Fibroblast of skin of right biceps (primary cell): ENCODE results near the gene COL5A1.

Experiments
- DNase-seq: peaks from one replicate; pipeline ENCODE4 v3.0.0-alpha.2; 2013

The COL5A1 gene

DNA sequence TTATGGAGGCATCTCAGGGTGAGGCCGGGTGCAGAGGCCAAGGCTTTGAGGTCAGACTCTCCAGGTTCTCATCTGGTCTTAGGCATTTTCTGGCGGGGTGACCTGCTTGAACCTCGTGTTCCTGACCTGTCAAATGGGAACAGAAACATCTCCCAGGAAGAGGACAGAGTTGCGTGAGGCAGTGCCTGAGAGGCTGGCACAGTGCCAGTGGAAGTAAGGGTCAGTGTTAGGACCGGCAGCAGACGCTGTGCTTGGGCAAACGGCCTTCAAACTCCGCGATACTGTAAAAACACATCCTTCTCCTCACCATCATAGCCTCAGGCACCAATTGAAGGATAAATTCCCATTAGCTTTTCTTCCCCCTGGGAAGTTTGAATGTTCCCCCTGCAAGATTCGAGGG is 183.4 kb downstream of the COL5A1 start:
- DNase-seq, result no peak

DNA sequence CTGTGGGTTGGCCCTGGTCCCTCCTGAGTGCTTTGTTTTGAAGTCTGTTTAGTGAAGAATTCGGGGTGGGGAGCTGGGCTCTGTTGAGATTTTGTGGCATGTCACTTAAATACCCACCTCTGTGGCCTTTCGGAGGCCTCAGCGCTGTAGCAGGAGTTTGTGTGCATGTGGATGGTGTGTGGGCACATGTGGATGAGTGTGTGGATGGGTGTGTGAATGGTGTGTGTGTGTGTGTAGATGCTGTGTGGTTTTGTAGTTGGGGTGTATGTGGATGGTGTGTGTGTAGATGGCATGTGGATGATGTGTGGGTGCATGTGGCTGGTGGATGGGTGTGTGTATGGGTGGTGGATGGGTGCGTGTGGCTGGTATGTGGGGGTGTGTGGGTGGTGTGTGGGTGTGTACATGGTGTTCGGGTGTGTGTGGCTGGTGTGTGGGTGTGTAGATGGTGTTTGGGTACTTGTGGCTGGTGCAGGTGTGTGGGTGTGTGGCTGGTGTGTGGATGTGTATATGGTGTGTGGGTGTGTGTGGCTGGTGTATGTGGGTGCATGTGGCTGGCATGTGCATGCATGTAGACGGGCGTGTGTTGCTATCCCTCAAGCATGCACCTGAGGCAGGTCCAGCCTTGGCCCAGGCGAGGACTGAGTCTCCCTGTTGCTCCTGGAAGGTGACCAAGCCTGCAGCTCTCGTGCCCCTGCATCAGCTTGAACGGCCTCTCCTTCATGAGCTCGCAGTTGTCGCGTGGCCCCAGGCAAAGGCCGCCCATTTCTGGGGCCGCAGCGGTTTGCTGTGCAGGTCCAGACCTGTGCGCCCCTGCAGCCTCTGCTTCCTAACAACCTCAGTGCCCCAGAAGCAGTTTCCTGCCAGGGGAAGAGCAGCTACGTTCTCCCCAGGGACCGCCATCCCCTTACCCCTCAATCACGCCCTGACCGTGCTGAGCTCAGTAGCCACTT is 185.0 kb downstream of the COL5A1 start:
- DNase-seq, result no peak

DNA sequence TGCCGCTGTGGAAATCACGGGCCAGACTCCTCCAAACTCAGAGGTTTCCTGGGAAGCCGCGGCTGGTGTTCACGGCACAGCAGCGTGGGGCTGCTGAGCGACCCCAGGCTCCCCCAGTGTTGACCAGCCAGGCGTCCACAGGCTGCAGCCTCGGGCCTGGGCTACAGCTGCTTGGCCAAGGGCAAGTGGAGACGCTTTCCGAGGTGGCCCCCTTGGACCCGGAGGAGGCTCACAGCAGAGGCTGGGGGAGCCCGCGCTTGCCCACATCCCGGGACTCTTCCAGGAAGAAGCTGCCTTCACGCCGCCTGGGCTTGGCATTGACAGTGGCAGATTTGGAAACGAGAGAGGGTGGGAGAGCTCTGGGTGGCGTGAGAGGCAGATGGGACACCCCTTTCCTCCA is 186.0 kb downstream of the COL5A1 start:
- no peak for DNase-seq

DNA sequence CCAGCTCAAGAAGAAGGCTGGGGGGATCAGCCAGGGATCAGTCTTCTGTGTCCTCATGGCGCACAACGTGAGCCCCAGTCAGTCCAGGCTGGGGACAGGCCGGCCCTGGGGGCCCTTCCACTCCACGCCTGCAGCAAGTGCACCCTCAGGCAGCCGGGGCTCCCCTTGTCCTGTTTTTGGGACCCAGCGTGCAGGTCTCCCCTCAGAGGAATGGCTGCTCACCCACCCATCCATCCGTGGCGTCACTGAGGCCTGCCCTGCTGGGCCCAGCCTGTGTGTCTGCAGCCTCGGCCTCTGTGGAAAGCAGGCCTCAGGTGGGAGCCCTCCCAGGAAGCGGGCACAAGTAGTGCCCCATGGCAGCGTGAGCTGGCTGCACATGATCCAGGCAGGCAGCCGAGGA is 186.4 kb downstream of the COL5A1 start:
- DNase-seq, result no peak

DNA sequence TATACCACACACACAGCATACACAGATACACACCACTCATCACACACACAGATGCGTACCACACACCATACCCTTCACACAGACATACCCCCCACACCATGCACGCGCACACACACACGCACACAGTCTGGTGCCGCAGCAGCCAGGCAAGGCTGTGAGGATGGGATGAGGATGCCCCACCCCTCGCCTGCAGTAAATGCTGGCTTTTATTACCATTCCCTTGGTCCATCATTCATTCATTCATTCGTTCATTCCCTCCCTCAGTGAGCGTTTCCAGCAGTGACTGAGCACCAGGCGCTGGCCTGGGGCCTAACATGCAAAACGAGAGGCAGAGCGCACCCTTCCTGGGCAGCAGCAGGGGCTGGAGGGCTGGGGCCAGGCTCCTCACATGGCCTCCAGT is 187.3 kb downstream of the COL5A1 start:
- DNase-seq, result no peak

DNA sequence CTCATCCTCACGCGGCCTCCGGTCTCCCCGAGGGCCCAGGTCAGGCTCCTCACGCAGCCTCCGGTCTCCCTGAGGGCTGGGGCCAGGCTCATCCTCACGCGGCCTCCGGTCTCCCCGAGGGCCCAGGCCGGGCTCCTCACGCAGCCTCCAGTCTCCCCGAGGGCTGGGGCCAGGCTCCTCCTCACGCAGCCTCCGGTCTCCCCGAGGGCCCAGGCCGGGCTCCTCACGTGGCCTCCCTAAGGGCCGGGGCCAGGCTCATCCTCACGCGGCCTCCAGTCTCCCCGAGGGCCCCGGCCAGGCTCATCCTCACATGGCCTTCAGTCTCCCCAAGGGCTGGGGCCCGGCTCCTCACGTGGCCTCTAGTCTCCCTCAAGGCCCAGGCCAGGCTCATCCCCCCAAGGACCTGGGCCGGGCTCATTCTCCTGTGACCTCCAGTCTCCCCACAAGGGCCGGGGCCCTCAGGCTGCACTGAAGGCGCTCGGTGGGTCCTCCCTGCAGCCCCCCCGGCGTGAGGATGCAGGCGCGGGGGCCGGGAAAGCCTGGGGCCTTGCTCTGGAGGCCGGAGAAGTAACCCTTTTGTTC is 187.8 kb downstream of the COL5A1 start:
- no peak for DNase-seq

DNA sequence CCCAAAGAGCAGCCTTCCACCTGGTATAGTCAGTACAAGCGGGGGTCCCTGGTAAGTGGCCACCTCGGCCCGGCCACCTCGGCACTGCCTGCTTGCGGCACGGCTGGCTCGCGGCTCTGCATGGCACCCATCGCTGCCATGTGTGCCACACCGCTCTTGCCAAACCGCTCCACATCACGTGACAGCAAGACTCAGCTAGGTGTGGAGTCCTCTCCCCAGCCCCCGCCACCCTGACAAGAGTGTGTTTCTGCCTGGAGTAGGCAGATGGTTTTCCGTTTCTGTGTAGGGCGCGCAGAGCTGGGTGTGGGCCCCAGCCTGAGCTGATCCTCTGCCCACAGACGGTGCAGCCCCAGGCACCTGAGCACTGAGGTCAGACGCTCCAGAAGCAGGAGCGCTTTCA is 188.5 kb downstream of the COL5A1 start:
- DNase-seq, result no peak

DNA sequence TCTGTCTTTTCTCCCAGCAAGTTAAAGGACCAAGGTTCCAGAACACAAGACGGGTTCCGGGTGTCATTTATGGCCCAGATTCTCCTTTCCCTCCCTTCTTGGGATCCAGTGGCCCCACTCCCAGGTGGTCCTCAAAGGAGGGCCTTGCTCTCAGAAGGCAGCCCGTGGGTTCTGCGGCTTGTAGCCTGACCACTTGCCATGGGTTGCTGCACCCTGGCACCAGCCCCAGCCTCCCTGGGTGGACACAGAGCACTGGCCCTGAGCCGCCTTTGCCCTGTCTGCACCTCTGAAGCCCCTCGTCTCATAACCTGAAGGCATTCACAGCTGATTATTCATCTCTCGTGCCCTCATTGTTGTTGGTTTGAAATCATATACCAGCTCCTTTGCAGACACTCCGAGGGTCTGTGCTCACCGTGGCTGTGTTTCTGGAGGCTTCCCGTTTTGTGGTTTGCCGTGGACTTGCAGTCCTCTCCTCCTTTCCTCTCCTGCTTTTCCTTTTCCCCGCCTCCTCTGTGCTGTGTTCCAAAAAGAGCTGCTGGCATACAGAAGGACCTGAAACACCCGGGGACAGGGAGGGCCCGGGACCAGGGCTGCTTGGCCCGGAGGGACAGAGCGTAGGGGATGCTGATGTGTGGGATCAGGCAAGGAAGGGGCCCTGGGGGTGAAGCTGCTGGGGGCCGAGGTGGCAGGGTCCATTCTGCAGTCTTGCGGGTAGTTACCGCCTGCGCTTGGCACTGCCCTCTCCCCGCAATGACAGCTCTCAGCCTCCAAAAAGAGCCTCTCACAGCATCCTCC is 189.5 kb downstream of the COL5A1 start:
- DNase-seq, result no peak

DNA sequence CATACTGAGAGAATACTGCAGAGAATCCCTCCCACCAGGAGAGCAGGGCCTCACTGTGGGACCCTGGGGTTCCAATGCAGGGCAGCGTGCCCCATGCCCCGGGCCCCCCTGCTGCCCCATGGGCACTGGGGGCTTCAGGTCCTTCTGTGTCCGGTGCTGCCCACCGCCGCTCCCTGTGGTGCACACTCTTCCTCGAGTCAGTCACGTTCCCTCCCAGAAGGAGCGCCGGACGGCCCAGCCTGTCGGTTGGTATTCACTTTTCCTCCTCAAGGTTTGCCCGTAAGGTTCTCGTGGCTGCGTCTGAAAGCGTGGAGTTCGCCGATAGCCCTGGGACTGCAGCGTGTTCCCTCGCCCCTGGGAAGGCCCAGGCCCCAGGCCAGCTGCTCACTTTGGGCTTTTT is 190.9 kb downstream of the COL5A1 start:
- DNase-seq, result no peak

DNA sequence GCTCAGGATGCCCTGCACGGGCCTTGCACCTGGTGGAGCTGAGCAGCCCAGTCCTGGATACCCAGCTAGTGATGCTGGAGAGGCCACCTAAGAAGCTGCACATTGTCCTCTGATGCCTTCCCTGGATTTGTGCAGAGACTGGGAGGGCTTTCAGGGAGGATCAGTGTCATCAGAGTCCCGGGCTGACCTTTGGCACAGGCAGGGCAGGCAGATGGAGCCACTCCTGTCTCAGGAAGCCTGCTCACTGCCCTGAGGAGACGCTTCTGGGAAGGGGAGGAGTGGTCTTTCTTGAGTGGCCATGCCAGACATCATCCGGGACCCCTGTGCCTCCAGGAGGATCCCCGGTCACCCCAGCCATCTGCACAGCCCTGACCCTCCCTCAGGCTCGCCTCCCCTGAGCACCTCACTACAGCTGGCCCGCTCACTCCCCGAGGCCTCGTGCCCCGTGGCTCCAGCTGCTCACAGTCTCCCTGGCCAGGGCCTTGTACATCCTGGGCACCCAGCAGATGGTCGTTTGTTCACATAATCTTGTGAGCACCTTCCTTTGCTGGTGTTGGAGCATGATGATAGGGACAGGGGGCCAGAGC is 191.8 kb downstream of the COL5A1 start:
- DNase-seq, result no peak

DNA sequence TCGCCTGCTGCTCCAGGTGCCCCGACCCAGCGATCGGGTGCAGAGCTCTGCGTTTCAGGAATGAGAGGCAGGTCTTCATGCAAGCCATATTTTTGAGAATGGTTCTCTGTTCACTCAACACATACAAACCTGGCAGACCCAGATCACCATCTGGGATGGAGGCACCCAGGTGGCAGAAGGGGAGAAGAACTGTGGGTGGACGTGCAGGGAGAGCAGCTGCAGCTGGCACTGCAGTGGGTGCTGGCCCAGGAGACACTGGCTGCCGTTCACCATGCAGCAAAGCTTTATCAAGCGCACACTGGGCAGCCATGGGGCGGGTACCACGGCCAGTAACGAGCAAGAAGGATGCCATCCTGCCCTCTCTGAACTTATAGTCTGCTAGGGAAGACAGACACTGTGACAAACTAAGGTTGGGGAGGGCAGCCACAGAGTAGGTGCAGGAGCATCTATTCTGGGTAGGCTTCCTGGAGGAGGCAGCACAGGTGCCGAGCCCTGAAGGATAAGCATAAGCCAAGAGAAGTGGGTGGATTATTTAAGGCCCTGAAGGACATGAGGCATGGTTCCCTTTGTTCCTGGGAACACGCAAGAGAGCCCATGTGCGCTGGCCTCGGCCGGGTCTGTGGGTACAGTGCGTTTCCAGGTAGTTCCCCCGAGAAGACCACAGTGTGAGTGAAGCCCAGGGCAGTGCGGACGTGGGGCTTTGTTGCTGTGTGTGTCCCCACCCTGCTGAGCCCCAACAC is 192.8 kb downstream of the COL5A1 start:
- DNase-seq, result no peak

DNA sequence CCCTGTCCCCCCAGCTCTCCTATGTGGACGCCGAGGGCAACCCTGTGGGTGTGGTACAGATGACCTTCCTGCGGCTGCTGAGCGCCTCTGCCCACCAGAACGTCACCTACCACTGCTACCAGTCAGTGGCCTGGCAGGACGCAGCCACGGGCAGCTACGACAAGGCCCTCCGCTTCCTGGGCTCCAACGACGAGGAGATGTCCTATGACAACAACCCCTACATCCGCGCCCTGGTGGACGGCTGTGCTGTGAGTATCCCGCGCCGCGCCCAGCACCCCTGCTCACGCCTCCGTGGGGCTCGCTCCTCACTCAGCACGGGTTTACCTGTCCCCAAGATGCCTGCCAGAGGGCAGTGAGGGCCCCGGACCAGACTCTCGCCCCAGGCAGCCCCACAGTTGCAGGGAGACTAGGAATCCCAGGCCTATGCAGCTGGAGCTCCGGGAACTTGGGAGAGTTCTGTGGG is 193.4 kb downstream of the COL5A1 start:
- DNase-seq, result no peak

DNA sequence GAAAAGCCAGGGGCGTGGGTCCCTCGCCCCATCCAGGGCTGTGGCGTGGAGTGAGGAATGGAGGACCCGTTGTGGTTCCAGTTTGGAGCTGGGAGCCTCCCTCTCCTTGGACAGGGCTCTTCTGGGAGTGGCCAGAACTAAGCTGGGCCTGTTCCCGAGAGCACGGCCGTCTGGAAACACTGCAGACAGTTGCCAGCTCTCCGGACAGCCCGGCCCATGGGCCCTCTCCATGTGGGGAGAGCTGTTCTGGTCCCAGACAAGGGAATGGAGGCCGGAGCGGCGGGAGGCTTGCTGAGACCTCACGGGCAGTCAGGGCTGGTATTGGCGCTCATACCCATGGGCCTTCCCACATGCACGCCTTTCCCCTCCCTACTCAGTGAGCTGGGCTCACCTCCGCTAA is 193.8 kb downstream of the COL5A1 start:
- no peak for DNase-seq

DNA sequence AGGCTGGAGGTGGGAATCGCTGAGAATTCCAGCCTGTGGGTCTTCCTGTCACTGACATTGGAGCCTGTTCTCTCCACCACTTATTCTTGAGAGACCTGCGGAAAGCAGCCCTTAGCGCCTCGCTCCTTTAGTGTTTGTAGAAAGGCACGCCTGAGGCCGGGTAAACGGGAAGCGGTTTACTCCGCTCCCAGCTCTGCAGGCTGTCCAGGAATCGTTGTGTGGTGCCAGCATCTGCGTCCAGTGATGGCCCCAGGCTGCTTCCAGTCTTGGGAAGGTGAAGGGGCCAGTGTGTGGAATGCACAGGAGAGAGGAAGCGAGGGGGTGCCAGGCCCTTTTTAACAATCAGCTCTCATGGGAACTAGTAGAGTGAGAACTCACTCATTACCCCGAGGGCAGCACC is 194.4 kb downstream of the COL5A1 start:
- DNase-seq, result no peak

DNA sequence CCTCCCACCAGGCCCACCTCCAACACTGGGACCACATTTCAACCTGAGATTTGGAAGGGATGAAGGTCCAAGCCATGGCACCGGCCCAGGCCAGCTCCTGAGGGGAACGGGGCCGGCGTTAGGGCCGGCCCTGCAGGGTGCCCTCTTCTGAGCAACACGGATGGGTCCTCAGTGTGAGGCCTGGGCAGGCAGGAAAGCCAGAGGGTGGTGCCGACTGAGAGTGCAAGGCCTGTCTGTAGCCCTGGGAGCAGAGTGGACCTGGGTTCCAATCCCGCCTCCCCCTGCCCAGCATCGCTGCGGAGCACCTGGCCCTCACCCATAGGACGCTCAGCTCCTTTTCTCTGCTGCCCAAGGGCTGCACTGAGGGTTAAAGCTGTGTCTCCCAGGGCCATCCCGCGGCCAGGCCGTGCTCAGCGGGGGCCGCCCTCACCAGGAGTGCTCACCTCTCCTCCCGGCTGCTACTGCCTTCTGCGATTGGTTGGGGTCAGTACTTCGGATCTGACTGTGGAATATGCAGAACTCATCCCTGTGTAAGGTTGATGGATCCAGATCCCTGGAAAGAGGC is 194.9 kb downstream of the COL5A1 start:
- no peak for DNase-seq

DNA sequence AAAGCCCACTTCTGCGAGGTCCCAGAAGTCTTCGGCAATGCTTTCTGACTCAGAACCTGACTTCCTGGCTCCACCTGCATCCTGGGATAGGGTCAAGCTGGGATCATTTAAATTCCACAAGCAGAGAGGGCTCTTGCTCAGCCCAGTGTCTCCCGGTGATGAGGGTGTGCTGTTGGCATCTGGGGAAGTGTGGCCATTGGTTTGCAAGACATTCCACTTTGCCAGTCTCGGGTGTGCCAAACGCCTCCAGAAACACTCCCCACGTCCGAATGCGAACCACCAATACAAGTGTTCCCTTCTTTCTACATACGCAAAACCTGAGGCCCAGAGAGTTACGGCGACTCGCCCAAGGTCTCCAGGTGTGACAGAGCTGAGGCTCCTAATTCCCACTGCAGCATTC is 195.9 kb downstream of the COL5A1 start:
- no peak for DNase-seq

DNA sequence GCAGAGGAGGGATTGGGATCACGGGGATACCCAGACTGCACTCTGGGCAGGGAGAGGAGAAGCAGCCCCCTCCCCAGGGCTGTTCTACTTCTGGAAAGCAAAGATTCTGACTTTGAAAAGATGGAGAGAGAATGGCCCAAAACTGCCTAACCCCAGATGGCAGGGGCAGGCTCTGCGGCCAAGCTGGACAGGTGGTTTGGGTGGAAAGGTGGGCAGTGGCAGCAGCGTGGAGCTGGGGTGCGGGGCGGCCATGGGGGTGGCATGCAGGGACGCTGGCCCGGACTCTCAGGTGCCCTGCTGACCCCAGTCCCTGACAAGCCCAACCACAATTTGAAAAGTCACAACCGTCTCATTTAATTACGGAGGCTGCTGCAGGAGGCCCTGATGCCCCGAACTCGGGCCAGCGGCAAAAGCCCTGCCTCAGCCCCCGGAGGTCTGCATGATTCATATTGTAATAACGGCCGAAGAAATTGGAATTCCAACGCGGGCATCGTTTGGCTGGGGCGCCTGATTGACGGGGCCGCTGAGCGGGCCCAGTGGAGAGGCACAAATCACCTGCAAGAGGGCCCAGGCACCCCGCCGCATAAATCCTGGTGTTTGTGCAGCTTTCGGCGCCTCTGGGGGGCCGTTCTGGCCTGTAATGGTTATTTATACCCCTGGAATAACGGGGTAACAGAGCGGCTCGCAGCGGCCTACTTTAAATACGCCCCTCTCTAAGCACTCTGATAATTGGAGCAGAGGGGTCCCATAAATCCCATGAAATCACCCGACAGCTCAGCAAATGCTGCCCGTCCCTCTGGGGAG is 197.2 kb downstream of the COL5A1 start:
- DNase-seq, result no peak

DNA sequence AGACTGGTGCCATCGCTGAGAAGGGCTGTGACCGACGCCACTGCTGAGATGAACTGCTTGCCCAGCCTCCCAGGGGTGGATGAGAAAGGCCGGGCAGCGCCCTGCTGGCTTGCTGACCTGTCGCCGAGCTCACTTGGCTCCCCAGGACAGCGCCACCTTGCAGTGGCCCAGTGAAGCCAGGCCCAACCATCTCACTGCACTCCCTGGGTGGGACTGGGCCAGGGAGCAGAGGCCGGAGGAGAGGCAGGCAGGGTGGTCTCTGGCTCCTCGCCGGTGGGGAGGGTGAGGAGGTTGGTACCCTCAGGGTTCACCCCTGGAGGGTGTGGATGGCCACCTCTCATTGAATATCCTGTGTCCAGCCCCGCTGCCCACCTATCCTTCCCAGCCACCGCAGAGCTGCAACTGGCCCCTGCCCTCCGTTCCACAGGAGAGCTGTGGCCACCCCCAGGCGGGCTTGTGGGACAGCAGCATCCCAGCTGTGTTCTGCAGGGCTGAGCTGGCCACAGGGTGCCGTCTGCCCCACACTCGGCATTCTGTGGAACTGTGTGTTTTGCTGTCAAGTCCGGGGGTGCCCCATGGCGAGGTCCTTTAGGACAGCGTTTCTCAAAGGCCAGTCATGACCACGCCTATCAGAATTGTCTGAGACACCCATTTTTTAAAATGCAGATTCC is 198.0 kb downstream of the COL5A1 start:
- DNase-seq, result no peak

DNA sequence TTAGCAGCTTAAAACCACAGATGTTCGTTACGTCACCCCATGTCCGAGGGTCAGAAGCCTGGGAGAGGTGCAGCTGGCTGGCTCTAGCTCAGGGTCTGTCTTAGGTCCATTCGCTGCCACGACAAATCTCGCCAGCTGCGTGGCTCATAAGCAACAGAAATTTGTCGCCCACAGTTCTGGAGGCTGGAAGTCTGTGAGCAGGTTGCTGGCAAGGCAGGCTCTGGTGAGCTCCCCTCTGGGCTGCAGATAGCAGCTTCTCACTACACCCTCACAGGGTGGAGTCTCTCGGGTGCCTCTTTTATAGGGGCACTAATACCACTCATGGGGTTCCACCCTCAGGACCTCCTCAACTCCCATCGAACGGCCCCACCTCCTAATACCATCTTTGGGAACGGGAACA is 198.9 kb downstream of the COL5A1 start:
- DNase-seq, result no peak

DNA sequence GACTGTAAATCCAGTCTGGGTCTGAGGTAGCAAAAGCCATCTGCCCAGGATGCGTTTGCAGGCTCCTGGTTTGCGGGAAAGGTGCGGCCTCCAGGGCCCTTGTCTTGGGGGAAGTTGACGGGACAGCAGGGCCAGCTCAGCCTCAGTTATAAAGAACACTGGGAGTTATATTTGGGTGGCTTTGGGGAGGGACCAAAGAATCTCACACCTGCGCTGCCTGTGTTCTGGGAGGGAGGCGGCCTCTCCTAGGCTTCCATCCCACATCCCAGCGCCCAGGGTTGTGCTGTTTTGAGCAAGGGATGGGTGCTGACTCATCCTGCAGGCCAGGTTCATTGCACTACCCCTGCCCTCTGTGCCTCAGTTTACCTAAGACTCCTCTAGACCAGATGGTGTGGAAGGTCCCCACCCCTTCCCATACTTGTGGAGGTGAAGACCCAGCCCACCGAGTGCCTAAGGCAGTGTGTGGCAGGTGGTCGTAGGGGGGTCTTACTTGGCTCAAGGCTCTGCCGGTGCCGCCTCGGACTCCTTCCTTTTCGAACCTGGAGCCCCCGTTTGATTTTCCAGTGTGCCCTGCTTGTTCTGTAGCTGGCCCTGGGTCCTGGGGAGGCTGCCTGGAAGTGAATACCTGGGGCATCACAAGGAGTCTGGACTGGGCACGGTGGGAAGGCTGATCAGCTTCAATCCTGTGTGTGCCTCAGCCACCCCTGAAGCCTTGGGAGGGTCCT is 199.7 kb downstream of the COL5A1 start:
- DNase-seq, result no peak
